ENCODE measurements around the gene DKK3. TPM values are rescaled to one million over a fixed set of nuclear protein-coding genes. Genes with fewer than 3 reads are reported as not detected.

The DKK3 gene
- polyA plus RNA-seq, 1 donor from 2014 or later, result 43.6 TPM

DNA sequence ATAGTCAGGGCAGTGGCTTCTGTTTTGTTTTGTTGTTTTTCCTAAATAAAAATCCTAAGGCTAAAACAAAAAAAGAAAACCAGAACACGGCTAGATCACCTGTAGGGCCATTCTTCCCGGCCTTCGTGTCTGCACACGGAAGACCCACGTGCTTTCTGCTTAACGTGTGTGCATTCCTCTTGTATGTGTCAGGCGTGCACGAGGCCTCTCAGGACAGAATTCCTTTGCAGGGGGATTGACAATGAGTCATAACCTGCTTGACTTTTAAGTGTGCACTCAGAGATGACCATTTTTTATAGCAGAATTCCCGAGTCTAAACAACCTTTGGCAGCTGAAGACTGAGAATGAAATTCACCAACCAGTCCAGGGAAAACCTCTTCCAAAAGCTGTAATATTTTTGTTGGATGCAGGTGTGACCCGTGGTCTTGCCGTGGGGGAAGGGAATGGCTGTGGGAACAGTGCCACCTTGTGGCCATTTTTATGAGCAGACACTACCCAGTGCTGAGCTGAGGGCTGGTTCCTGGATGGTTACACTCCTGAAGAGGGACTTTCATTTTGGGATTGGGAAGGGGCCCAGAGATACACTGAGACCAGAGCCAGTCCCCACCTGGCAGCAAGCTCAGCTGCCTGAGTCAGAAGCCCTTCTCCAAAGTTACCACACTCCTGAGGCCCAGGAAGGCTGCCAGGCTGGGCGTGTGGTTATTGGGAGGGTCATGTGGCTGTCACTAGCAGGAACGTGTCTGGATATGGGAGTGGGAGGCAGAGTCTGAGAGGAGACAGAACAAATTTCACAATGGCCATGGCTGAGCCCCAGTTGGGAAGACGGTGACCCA lies 35.7 kb upstream of the DKK3 start:
- Histone ChIP-seq H3K27me3 (ENCODE audit: insufficient read depth, low read depth, low read length) (no peaks in the 10 kb centered on the region), H3K36me3 (ENCODE audit: insufficient read depth, low read length) (no peaks in the 10 kb centered on the region), H3K4me3 (ENCODE audit: low read length) (no peak overlapping the region), H3K4me2 (ENCODE audit: low read length) (no peak overlapping the region), H3K9me2 (ENCODE audit: insufficient read depth, low read length) (no peaks in the 10 kb centered on the region), H3F3A (ENCODE audit: insufficient read depth, low read length, poor library complexity, severe bottlenecking) (no peaks in the 10 kb centered on the region), H3K9me3 (ENCODE audit: low read length) (no peaks in the 10 kb centered on the region), H3K9ac (ENCODE audit: low read length) (no peak overlapping the region), H2AFZ (ENCODE audit: low read depth, low read length) (no peak overlapping the region), H3K27ac (ENCODE audit: low read length) (no peak overlapping the region), H4K20me1 (ENCODE audit: insufficient read depth) (no peaks in the 10 kb centered on the region), H3K79me2 (replicated peaks; ENCODE audit: insufficient read depth, low read length) (no peaks in the 10 kb centered on the region)
- TF ChIP-seq, protein P1, sequence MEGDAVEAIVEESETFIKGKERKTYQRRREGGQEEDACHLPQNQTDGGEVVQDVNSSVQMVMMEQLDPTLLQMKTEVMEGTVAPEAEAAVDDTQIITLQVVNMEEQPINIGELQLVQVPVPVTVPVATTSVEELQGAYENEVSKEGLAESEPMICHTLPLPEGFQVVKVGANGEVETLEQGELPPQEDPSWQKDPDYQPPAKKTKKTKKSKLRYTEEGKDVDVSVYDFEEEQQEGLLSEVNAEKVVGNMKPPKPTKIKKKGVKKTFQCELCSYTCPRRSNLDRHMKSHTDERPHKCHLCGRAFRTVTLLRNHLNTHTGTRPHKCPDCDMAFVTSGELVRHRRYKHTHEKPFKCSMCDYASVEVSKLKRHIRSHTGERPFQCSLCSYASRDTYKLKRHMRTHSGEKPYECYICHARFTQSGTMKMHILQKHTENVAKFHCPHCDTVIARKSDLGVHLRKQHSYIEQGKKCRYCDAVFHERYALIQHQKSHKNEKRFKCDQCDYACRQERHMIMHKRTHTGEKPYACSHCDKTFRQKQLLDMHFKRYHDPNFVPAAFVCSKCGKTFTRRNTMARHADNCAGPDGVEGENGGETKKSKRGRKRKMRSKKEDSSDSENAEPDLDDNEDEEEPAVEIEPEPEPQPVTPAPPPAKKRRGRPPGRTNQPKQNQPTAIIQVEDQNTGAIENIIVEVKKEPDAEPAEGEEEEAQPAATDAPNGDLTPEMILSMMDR (IDR thresholded peaks at IDR 0.05; ENCODE audit: poor library complexity, severe bottlenecking), result peak; percentile 96
- TF ChIP-seq POLR2AphosphoS5 (IDR thresholded peaks at IDR 0.05), result no peak
- TF ChIP-seq EZH2 (IDR thresholded peaks at IDR 0.05; ENCODE audit: borderline replicate concordance, insufficient read depth, low read length, poor library complexity, severe bottlenecking), result no peak
- TF ChIP-seq TAF1 (IDR thresholded peaks at IDR 0.05; ENCODE audit: low read depth), result no peak
- no peak for TF ChIP-seq EP300 (conservative IDR thresholded peaks at IDR 0.05; ENCODE audit: poor library complexity, severe bottlenecking)
- peak; percentile 96 for TF ChIP-seq RAD21 (conservative IDR thresholded peaks at IDR 0.05)
- TF ChIP-seq SMC3 (conservative IDR thresholded peaks at IDR 0.05; ENCODE audit: poor library complexity), result peak; percentile 93
- TF ChIP-seq, protein P2, sequence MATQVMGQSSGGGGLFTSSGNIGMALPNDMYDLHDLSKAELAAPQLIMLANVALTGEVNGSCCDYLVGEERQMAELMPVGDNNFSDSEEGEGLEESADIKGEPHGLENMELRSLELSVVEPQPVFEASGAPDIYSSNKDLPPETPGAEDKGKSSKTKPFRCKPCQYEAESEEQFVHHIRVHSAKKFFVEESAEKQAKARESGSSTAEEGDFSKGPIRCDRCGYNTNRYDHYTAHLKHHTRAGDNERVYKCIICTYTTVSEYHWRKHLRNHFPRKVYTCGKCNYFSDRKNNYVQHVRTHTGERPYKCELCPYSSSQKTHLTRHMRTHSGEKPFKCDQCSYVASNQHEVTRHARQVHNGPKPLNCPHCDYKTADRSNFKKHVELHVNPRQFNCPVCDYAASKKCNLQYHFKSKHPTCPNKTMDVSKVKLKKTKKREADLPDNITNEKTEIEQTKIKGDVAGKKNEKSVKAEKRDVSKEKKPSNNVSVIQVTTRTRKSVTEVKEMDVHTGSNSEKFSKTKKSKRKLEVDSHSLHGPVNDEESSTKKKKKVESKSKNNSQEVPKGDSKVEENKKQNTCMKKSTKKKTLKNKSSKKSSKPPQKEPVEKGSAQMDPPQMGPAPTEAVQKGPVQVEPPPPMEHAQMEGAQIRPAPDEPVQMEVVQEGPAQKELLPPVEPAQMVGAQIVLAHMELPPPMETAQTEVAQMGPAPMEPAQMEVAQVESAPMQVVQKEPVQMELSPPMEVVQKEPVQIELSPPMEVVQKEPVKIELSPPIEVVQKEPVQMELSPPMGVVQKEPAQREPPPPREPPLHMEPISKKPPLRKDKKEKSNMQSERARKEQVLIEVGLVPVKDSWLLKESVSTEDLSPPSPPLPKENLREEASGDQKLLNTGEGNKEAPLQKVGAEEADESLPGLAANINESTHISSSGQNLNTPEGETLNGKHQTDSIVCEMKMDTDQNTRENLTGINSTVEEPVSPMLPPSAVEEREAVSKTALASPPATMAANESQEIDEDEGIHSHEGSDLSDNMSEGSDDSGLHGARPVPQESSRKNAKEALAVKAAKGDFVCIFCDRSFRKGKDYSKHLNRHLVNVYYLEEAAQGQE (IDR thresholded peaks at IDR 0.05; ENCODE audit: borderline replicate concordance), result no peak
- TF ChIP-seq MXI1 (conservative IDR thresholded peaks at IDR 0.05; ENCODE audit: poor library complexity, severe bottlenecking), result no peak

DNA sequence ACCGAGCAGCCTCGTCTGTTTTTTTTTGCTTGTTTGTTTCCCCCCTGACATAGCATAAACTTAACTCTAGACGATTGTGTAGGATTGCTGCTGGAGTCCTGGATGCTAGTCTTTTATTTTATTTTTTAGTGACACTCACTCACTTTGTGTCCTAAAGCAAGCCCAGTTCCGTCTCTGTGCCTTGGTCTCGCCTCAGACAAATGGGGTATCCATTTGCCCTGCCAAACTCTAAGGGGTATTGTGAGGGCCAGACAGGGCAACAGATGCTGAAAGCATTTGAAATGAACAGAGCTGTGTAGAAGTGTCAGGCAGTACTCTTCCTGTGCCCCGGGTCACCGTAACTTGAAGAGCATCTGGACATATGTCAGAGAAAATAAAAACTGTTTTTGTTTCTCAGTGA lies 34.8 kb upstream of the DKK3 start:
- no peak overlapping the region for H3K9ac ChIP-seq (ENCODE audit: low read length)

More for the DNA sequence above, 34.8 kb upstream of the DKK3 start:
- H3F3A ChIP-seq (ENCODE audit: insufficient read depth, low read length, poor library complexity, severe bottlenecking), result no peaks in the 10 kb centered on the region
- no peaks in the 10 kb centered on the region for H3K27me3 ChIP-seq (ENCODE audit: insufficient read depth, low read depth, low read length)
- no peaks in the 10 kb centered on the region for H4K20me1 ChIP-seq (ENCODE audit: insufficient read depth)
- no peaks in the 10 kb centered on the region for H3K9me3 ChIP-seq (ENCODE audit: low read length)
- no peak overlapping the region for H3K4me3 ChIP-seq (ENCODE audit: low read length)
- TF ChIP-seq, protein P2 (IDR thresholded peaks at IDR 0.05; ENCODE audit: borderline replicate concordance), result no peak
- H3K36me3 ChIP-seq (ENCODE audit: insufficient read depth, low read length), result no peaks in the 10 kb centered on the region
- H3K4me2 ChIP-seq (ENCODE audit: low read length), result no peak overlapping the region
- no peak overlapping the region for H2AFZ ChIP-seq (ENCODE audit: low read depth, low read length)
- no peak overlapping the region for H3K27ac ChIP-seq (ENCODE audit: low read length)
- no peaks in the 10 kb centered on the region for H3K9me2 ChIP-seq (ENCODE audit: insufficient read depth, low read length)
- no peaks in the 10 kb centered on the region for H3K79me2 ChIP-seq (replicated peaks; ENCODE audit: insufficient read depth, low read length)

Data from neural cell (in vitro differentiated cells).